HG03039 (cell line): ENCODE measurements around the gene CATSPERE.

Source experiments
- ATAC-seq: cut with Tn5 transposase; IDR thresholded peaks from one replicate; pipeline ENCODE4 v1.9.1; 2021; ENCODE audit warnings: mild to moderate bottlenecking, moderate library complexity; ENCODE audit not compliant: unreplicated experiment

CATSPERE gene

DNA sequence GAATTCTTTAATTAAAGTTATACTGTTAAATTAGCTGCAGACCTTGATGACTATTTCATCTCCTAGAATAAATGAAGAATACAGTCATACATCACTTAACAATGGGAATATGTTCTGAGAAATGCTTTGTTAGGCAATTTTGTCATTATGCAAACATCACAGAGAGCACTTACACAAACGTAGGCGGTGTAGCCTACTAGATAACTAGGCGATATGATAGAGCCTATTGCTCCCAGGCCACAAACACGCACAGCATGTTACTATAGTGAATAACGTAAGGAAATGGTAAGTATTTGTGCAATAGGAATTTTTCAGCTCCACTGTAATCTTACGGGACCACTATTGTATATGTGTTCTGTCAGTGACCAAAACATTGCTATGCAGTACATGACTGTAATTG is 154.2 kb downstream of the CATSPERE start:
- no peak for ATAC-seq

GRCh38 chr1:244626709-244627108 is 165.6 kb downstream of the CATSPERE start:
- ATAC-seq: no peak

DNA sequence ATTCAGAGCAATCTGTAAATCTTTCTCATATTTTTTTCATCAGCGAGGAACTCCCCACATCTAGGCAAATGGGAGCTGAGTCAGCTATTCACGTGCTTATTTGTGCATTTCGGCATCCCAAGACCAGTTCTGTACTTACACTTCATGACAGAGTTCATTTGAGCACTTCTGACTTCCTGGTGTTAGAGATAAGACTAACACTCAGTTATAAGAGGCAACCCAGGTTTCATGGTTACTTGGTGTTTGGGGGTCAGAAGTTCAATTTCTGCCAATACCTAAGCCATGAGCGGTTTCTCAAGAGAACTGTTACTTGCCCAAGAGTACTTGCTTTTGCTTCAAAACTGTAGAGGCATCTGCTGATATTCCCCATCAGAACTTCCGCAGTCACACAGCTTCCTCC is 167.7 kb downstream of the CATSPERE start:
- no peak for ATAC-seq

GRCh38 chr1:244633140-244633539 is 172.1 kb downstream of the CATSPERE start:
- ATAC-seq: no peak

DNA sequence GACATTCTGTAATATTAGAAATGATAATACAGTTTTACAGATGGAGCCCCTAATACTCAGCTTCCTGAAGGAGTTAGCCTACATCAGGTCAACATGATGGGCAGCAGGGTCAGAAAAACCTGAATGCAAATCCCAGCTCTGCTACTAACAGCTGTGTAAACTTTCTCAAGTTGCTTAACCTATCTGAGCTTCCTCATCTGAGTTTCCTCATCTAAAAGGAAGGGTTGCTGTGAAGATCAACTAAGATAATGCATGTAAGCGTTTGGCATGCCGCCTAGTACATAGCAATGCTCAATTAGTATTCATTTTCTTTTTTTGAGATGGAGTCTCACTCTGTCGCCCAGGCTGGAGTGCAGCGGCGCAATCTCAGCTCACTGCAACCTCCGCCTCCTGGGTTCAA is 173.5 kb downstream of the CATSPERE start:
- ATAC-seq: no peak

GRCh38 chr1:244636488-244637259 is 175.6 kb downstream of the CATSPERE start:
- ATAC-seq: no peak

GRCh38 chr1:244639561-244639960 is 178.5 kb downstream of the CATSPERE start:
- ATAC-seq: no peak

GRCh38 chr1:244640917-244641316 is 179.8 kb downstream of the CATSPERE start:
- ATAC-seq: no peak

DNA sequence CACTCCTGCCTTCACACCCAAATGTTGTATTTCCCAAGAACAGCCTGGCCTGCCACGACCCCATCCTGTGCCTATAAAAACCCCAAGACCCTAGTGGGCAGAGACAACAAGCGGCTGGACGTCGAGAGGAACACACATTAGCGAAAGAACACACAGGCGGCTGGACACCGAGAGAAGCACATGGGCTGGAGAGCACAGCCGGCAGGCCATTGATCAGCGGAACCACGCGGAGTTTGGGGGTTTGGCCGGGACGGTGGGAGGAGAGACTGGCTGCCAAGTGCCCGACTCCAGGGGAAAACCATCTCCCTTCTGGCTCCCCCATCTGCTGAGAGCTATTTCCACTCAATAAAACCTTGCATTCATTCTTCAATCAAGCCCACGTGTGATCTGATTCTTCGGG is 181.5 kb downstream of the CATSPERE start:
- no peak for ATAC-seq

DNA sequence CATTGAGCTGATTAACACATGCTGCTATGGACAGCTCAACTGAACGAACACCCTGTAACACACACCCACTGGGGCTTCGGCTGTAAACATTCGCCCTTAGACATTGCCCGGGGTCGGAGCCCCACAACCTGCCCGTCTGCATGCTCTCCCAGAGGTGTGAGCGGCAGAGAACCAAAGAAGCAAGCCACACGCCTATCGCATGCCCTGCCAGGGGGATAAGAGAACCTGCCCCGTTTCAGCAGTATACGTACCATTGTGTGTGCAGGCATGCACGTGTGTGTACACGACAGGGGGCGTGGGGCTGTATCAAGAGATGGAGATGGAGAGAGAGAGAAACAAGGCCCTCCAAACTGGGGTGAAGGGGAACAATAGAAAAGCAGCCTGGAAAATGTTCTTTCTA is 181.9 kb downstream of the CATSPERE start:
- no peak for ATAC-seq

- ATAC-seq: no peak
Observed at GRCh38 chr1:244645414-244645813, 184.3 kb downstream of the CATSPERE start.

DNA sequence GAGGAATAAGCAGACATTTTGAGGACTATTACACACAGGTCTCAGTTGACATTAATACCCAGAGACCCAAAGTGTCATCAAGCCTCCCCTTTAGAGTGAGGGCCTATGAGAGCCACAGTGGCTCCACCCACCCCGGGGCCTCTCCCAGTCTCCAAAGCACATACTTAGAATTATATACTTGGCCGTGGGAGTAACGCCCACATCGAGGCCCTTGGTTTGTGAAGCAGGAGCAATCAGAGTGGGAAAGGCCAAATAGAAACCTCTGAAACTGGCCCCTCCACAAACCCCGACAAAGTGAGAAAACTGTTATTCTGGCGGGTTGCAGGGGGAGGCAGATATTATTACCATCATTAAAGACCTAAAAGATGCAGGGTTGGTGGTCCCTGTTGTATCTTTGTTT is 184.8 kb downstream of the CATSPERE start:
- ATAC-seq: no peak

DNA sequence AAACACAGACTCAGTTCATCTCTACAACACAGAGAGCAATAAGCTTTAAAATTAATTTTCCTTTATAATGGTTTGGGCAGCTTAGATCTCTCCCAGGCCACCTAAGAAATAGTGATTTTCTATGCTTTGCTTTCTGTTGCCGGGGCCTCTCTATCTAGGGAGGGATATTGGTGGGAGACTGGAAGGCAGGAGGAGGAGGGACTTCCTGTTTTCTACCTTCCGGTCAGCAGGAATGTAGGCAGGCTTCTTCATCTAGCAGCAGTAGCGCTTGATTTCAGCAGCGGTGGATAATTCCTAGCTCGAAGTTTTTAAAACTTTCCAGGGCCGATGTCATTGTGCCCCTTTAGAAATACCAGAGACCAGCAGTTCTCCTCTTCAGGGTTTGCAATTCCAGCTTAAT is 186.7 kb downstream of the CATSPERE start:
- ATAC-seq: no peak

DNA sequence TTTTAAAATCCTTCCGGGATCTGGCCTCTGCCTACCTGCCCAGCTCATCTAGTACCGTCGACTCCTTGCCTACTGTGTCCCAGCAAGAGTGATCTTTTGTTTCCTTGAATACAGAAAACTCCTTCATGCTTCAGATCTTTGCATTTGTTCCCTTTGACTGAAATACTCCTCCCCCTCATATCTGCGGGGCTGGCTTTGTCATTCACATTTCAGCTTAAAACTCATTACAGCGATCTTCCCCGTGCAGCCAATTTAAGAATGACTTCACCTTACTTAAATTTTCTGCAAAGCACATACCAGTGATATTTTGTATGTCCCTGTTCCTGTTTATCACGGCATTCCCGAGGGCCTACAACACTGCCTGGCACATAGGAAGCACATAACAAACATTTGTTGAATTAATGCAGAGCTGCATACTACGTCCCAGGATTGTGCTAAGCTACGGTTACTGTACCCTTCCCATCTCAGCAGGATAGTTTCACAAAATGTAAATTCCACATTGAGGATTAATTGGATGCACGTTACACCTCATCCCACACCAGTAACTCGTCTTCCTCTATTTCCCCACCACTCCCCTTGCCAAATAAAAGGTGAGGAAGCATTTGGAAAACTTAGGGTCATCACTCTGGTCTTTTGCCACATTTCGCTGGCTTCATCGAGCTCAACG is 191.0 kb downstream of the CATSPERE start:
- ATAC-seq: no peak

DNA sequence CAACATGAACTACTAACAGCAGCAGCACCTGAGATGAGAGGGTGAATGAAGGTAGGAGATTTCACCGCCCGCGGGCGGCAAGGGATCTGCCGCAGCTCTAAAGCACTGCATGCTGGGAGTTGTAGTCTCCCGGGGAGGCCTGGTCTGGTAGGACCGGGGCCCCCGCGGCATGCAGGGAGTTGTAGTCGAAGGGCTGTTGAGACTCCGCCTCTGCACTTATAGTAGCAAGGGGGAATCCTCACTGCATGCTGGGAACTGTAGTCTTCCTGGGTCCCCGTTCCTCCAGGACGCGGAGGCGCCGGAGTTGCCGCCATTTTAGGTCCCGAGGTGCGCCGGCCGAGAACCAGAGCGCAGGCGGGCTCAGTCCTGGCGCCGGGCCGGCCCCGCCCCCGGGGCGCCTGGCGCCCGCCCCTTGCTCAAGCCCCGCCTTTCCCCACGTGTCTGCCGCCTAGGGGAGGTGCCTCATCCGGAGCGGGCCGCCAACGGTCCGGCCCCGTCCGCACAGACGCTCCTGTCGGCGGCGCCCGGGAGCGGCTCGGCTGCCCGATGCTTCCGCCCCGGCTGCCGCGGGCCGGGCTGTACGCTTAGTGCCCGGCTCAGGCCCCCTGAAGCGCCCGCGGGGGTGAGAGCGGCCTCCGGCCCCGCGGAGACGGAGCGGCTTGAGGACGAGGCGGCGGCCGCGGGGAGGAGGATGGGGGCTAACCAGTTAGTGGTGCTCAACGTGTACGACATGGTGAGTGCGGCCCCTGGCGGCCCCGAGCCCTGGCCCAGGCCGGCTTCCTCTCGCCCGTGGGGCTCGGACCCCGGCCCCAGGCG is 191.8 kb downstream of the CATSPERE start, which contains the start of gene DESI2:
Gene DESI2, plus strand, starts transcription at position 504 of the 816 bp plus-strand sequence. Its CDS starts 188 bp downstream, at position 692.
- ATAC-seq: peak; percentile 97

DNA sequence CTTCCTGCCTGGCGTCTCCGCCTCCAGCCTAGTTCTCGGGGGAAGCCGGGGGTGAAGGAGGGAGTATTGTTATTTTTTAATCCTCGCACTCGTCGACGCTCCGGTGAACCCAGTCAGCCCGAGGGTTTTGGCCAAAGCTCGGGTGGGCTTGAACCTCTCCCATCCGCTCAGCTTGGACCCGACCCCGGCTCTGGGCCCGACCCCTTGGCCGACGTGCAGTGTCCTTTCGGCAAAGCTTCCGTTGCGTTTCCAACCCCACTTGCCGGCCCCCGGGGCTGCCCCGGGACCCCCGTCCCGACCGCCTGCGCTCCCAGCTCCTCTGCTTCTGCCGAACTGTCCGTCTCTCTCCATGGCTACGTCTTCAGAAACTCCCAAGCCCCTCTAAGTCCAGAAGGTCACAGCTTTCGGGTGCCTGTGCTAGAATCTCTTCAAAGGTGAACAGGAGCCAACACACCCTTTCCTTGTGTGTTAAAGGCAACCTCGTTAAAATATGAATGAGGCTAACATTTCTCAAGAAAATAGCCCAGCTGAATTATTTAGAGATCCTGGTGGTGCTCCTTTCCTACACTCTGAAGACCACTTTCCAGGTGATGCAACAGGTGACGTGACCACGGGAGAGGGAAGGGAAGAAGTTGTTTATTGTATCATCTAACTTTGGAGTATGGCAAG is 192.5 kb downstream of the CATSPERE start:
- ATAC-seq: no peak

GRCh38 chr1:244654108-244655038 is 193.3 kb downstream of the CATSPERE start:
- no peak for ATAC-seq

- ATAC-seq: no peak
Observed at GRCh38 chr1:244655186-244655585, 194.1 kb downstream of the CATSPERE start.

GRCh38 chr1:244657421-244657820 is 196.3 kb downstream of the CATSPERE start:
- no peak for ATAC-seq

DNA sequence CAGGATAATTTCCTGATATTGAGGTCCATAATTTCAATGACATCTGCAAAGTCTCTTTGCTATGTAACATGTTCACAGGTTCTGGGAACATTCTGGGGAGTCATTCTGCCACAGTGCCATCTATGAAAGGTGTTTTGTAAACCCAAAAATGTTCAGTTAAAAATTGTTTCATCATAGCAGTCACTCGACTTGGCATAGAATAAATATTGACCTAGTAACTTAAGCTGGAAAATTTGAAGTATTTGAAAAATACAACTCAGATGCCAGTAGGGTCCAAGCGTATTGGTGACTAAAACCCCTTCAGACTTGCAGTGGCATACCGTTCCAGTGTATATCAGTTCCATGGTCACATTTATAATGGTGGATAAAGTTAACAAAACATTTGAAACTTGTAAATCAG is 198.6 kb downstream of the CATSPERE start:
- no peak for ATAC-seq
